Bronchial epithelial cell (primary cell): Measurements from ENCODE around the gene CDK6. TPM values are rescaled to one million over a fixed set of nuclear protein-coding genes. Genes with fewer than 3 reads are reported as not detected.

Source experiments
- DNase-seq: peaks from one replicate; pipeline ENCODE4 v3.0.0-alpha.2; 2010; ENCODE audit warnings: low read depth
- FAIRE-seq: peaks from 2 replicates; lab custom pipeline; 2011; peaks lifted over from hg19 to GRCh38; lab: Jason Lieb, UNC
- H3K27me3 ChIP-seq: 2 replicates; pipeline ENCODE4 v1.5.1; 2011; ENCODE audit warnings: low read length; ENCODE audit not compliant: control insufficient read depth, insufficient read depth
- H3K36me3 ChIP-seq: 2 replicates; pipeline ENCODE4 v1.5.1; 2011; ENCODE audit warnings: low read length; ENCODE audit not compliant: control insufficient read depth, insufficient read depth
- H3K4me3 ChIP-seq: 2 replicates; pipeline ENCODE4 v1.5.1; 2011; ENCODE audit warnings: mild to moderate bottlenecking, low read depth, low read length, control low read depth
- CTCF ChIP-seq: IDR thresholded peaks from 2 replicates; pipeline ENCODE4 v1.5.1; 2011; ENCODE audit warnings: mild to moderate bottlenecking, moderate library complexity, low read length, control low read depth, inconsistent platforms; ENCODE audit not compliant: insufficient read depth, severe bottlenecking
- total RNA-seq: library from RNA; depleted of rRNA; stranded (reverse); fragments of >200 nt; gene quantifications from 2 replicates; pipeline ENCODE4 v1.2.1, GENCODE V29; 2014

CDK6 gene
- total RNA-seq, 1 donor from 2014 or later, result 52.9 TPM

- no peak for DNase-seq
- H3K36me3 ChIP-seq, result peaks cover 2% of the 10 kb centered on the region
- H3K27me3 ChIP-seq, result no peaks in the 10 kb centered on the region
- no peak for TF ChIP-seq CTCF
- FAIRE-seq, result no peak
- H3K4me3 ChIP-seq, result no peak overlapping the region
Observed at GRCh38 chr7:92777993-92778392, 58.4 kb downstream of the CDK6 start.

- DNase-seq, result no peak
- peaks cover 2% of the 10 kb centered on the region for H3K36me3 ChIP-seq
- FAIRE-seq, result no peak
Observed at GRCh38 chr7:92773808-92774207, 62.6 kb downstream of the CDK6 start.

GRCh38 chr7:92769844-92770243 lies 66.5 kb downstream of the CDK6 start:
- Histone ChIP-seq H3K4me3 (no peak overlapping the region), H3K36me3 (peaks cover 4% of the 10 kb centered on the region), H3K27me3 (no peaks in the 10 kb centered on the region)
- no peak for DNase-seq
- no peak for FAIRE-seq
- TF ChIP-seq CTCF, result no peak

More at GRCh38 chr7:92773808-92774207, 62.6 kb downstream of the CDK6 start:
- Histone ChIP-seq H3K27me3 (no peaks in the 10 kb centered on the region), H3K4me3 (no peak overlapping the region)
- TF ChIP-seq CTCF, result no peak

- no peak for TF ChIP-seq CTCF
- FAIRE-seq (no peak), DNase-seq (no peak)
- no peaks in the 10 kb centered on the region for H3K27me3 ChIP-seq
- H3K4me3 ChIP-seq, result no peak overlapping the region
- peaks cover 2% of the 10 kb centered on the region for H3K36me3 ChIP-seq
Observed at GRCh38 chr7:92769394-92769699, 67.0 kb downstream of the CDK6 start.

GRCh38 chr7:92768501-92769393 lies 67.6 kb downstream of the CDK6 start:
- no peak for TF ChIP-seq CTCF
- DNase-seq (peak; percentile 67), FAIRE-seq (no peak)
- Histone ChIP-seq H3K27me3 (no peaks in the 10 kb centered on the region), H3K36me3 (peaks cover 2% of the 10 kb centered on the region), H3K4me3 (no peak overlapping the region)

- DNase-seq (peak; percentile 35), FAIRE-seq (no peak)
- peaks cover 2% of the 10 kb centered on the region for H3K36me3 ChIP-seq
- no peak for TF ChIP-seq CTCF
- no peak overlapping the region for H3K4me3 ChIP-seq
- H3K27me3 ChIP-seq, result no peaks in the 10 kb centered on the region
Observed at GRCh38 chr7:92767437-92767836, 68.9 kb downstream of the CDK6 start.
